ENCODE results near the gene TM9SF4.

DNA sequence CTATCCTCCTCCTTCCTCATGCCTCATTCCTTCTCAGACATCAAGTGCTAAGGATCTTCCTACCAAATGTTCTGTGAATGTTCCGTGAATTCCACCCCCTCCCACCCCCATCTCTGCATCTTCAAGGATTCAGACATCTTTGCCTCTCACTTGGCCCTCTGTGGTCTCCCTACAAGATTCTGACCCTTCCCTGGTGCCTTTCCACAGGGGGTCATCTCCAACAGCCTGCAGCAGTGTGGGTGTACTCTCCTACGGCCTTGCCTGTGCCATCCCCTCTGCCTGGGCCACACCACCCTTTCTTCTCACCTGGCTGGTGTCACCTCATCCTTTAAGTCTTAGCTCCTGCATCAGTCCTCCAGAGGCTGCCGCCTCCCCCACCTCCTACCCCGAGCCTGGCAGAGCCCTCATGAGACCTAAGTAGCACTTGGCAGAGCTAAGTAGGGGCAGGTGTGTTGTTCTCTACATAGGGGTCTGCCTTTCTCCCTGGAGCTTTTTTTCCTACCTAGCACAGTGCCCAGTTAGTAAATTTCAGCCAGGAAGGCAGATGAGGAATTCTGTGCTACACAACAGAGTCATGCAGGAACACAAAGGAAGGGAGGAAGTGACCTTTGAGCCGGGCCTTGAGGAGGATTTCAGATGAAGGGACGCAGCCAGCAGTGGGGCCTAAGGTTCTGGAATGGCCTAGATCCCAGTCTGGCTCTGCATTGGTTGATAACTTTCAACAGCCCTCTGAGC is 43.1 kb downstream of the TM9SF4 start:
- no peak for TF ChIP-seq EZH2 (IDR thresholded peaks at IDR 0.05; ENCODE audit: insufficient read depth, poor library complexity, severe bottlenecking)
- TF ChIP-seq EZH2phosphoT487 (IDR thresholded peaks at IDR 0.05; ENCODE audit: insufficient read depth, low read depth): no peak
